ENCODE results near the gene SF1.

DNA sequence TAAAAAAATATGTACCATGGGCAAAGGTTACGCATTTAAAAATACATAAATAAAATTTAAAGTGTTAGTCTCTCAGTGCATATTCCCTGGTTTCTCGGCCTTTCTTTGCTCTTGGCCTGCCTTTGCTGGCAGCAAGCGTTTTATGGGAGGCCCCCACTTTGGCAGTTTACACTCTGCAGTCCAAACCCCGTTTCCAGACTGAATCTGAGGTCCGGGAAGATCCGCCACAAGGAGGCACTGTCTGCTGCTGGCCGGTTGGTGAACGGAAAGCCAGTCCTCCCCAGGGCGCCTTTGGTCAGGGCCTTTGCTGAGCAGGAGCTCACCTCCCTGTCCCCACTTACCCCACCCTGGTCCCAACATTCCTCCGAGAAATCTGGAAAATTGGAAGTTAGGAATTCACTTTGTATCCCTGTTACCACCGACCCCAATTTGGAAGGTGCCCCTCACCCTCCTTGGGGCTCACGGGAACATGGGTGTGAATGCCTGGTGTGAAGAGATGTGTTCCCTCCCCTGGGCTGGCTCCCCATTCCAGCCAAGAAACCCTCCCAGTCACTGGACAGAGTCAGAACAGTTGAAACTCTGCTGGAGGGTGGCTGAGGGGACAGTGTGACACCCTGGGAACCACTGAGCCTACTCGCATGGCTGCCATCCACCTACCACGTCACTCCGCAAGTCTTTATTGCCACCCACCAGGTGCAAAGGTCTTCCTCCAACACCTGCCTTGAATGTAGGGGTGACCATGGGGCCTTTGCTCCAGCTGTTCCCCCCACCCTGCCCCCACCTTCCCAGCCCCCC, 9.4 kb upstream of the SF1 start:
- TF ChIP-seq, protein P1, sequence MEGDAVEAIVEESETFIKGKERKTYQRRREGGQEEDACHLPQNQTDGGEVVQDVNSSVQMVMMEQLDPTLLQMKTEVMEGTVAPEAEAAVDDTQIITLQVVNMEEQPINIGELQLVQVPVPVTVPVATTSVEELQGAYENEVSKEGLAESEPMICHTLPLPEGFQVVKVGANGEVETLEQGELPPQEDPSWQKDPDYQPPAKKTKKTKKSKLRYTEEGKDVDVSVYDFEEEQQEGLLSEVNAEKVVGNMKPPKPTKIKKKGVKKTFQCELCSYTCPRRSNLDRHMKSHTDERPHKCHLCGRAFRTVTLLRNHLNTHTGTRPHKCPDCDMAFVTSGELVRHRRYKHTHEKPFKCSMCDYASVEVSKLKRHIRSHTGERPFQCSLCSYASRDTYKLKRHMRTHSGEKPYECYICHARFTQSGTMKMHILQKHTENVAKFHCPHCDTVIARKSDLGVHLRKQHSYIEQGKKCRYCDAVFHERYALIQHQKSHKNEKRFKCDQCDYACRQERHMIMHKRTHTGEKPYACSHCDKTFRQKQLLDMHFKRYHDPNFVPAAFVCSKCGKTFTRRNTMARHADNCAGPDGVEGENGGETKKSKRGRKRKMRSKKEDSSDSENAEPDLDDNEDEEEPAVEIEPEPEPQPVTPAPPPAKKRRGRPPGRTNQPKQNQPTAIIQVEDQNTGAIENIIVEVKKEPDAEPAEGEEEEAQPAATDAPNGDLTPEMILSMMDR (conservative IDR thresholded peaks at IDR 0.05): peak; percentile 91
- no peak for TF ChIP-seq ZFX (IDR thresholded peaks at IDR 0.05)

Measured in C4-2B (cell line).